SK-N-SH (cell line): Measurements from ENCODE around the gene SLC37A1. TPM values are rescaled to one million over a fixed set of nuclear protein-coding genes. Genes with fewer than 3 reads are reported as not detected.

Experiments
- CTCF ChIA-PET: fragments of 300-600, 350-600 bp; formaldehyde crosslinking; extraction: SDS; loops from one replicate; lab custom pipeline; 2021; lab: Yijun Ruan, JAX
- POLR2A ChIA-PET: fragments of 350-600 bp; sonication (Branson Sonifier 250); formaldehyde crosslinking; extraction: SDS; loops from one replicate; lab custom pipeline; 2020; ENCODE audit warnings: antibody characterized with exemption, inconsistent platforms; lab: Yijun Ruan, JAX
- DNase-seq: peaks from one replicate; pipeline ENCODE4 v3.0.0; 2012
- H2AFZ ChIP-seq: fragments of 200-600 bp; sonication (generic); 2 replicates; pipeline ENCODE4 v1.8.1; 2016; ENCODE audit warnings: antibody characterized with exemption, mild to moderate bottlenecking, low read depth
- H3F3A ChIP-seq: fragments of 200-600 bp; sonication (generic); replicated peaks from 2 replicates; pipeline ENCODE3; 2016; ENCODE audit warnings: antibody characterized with exemption, mild to moderate bottlenecking; ENCODE audit not compliant: insufficient read depth
- H3K27ac ChIP-seq, 2 experiments: fragments of 200-500 bp in 1 of 2; fragments of 200-600 bp in 1 of 2; sonication (Bioruptor generic) in 1 of 2; sonication (generic), shearing (Covaris generic) in 1 of 2; 2 replicates each; pipeline versions ENCODE4 v1.5.1 to v1.6.1; 2014 to 2016; ENCODE audit warnings: low read depth in 2 of 2, inconsistent platforms in 1 of 2, low read length in 1 of 2, mild to moderate bottlenecking in 1 of 2, mixed read lengths in 1 of 2
- H3K27me3 ChIP-seq: fragments of 200-600 bp; sonication (generic), shearing (Covaris generic); 2 replicates; pipeline ENCODE4 v1.6.1; 2016; ENCODE audit warnings: mixed run types; ENCODE audit not compliant: insufficient read depth
- H3K36me3 ChIP-seq, 2 experiments: fragments of 200-500 bp in 1 of 2; fragments of 200-600 bp in 1 of 2; sonication (Bioruptor generic) in 1 of 2; sonication (generic) in 1 of 2; replicated peaks in 1 of 2; 2 replicates each; pipeline versions ENCODE3 to v1.5.1; 2014 to 2016; ENCODE audit warnings: low read length in 1 of 2, mild to moderate bottlenecking in 1 of 2; ENCODE audit not compliant: insufficient read depth in 2 of 2, control insufficient read depth in 1 of 2
- H3K4me1 ChIP-seq, 2 experiments: fragments of 200-500 bp in 1 of 2; fragments of 200-600 bp in 1 of 2; sonication (Bioruptor generic) in 1 of 2; sonication (generic), shearing (Covaris generic) in 1 of 2; 2 replicates each; pipeline versions ENCODE4 v1.5.1 to v1.6.1; 2014 to 2016; ENCODE audit warnings: low read depth in 1 of 2, low read length in 1 of 2, mixed run types in 1 of 2; ENCODE audit not compliant: insufficient read depth in 2 of 2, control insufficient read depth in 1 of 2
- H3K4me2 ChIP-seq: fragments of 200-600 bp; sonication (generic), shearing (Covaris generic); 2 replicates; pipeline ENCODE4 v1.6.1; 2017; ENCODE audit warnings: mixed run types
- H3K4me3 ChIP-seq, 2 experiments: fragments of 200-500 bp in 1 of 2; fragments of 200-600 bp in 1 of 2; sonication (Bioruptor generic) in 1 of 2; sonication (generic), shearing (Covaris generic) in 1 of 2; 2 replicates each; pipeline versions ENCODE4 v1.5.1 to v1.8.1; 2014 to 2016; ENCODE audit warnings: low read depth in 2 of 2, inconsistent platforms in 1 of 2, low read length in 1 of 2, mild to moderate bottlenecking in 1 of 2, mixed read lengths in 1 of 2, moderate library complexity in 1 of 2
- H3K79me2 ChIP-seq: fragments of 200-600 bp; sonication (generic); 2 replicates; pipeline ENCODE4 v1.8.1; 2017; ENCODE audit warnings: mild to moderate bottlenecking; ENCODE audit not compliant: insufficient read depth
- H3K9ac ChIP-seq: fragments of 200-600 bp; sonication (generic); 2 replicates; pipeline ENCODE4 v1.6.1; 2017; ENCODE audit warnings: mixed run types
- H3K9me2 ChIP-seq: fragments of 200-600 bp; sonication (generic); 2 replicates; pipeline ENCODE4 v1.6.1; 2017; ENCODE audit warnings: mixed run types
- H3K9me3 ChIP-seq: fragments of 200-600 bp; sonication (generic); 2 replicates; pipeline ENCODE4 v1.6.1; 2017; ENCODE audit warnings: mixed run types, mild to moderate bottlenecking, moderate library complexity
- H4K20me1 ChIP-seq: fragments of 200-600 bp; sonication (generic); 2 replicates; pipeline ENCODE4 v1.6.1; 2017; ENCODE audit warnings: mild to moderate bottlenecking, mixed run types; ENCODE audit not compliant: insufficient read depth
- CHD2 ChIP-seq: fragments of 150-350 bp; IDR thresholded peaks from 2 replicates; pipeline ENCODE4 v1.6.1; 2018; ENCODE audit warnings: low read length; ENCODE audit not compliant: partially characterized antibody
- ELF1 ChIP-seq: IDR thresholded peaks from 2 replicates; pipeline ENCODE4 v1.4.0; 2012
- EP300 ChIP-seq, 2 experiments: IDR thresholded peaks; 2 replicates each; pipeline versions ENCODE4 v1.4.0 to v1.6.1; 2012; ENCODE audit warnings: borderline replicate concordance in 1 of 2, low read depth in 1 of 2, low read length in 1 of 2
- EZH2phosphoT487 ChIP-seq: fragments of 200-600 bp; sonication (generic); IDR thresholded peaks from 2 replicates; pipeline ENCODE4 v1.6.1; 2017; ENCODE audit warnings: low read depth, mixed run types, mild to moderate bottlenecking, antibody characterized with exemption, moderate library complexity, borderline replicate concordance
- GATA2 ChIP-seq: sonication (generic); formaldehyde crosslinking; IDR thresholded peaks from 2 replicates; pipeline ENCODE4 v1.5.0; 2020; ENCODE audit warnings: mild to moderate bottlenecking, missing genetic modification reagents
- MEF2A ChIP-seq: IDR thresholded peaks from 2 replicates; pipeline ENCODE4 v1.4.0; 2012; ENCODE audit warnings: low read depth, borderline replicate concordance
- MXI1 ChIP-seq: IDR thresholded peaks from 2 replicates; pipeline ENCODE4 v1.6.1; 2012; ENCODE audit warnings: mild to moderate bottlenecking, low read depth, low read length, improper control_type of control experiment
- NFIC ChIP-seq: IDR thresholded peaks from 2 replicates; pipeline ENCODE4 v1.4.0; 2012; ENCODE audit warnings: borderline replicate concordance
- RCOR1 ChIP-seq: fragments of 150-350 bp; IDR thresholded peaks from 2 replicates; pipeline ENCODE4 v1.6.1; 2017; ENCODE audit warnings: antibody characterized with exemption, low read length
- RFX5 ChIP-seq: IDR thresholded peaks from 2 replicates; pipeline ENCODE4 v1.6.1; 2012; ENCODE audit warnings: mild to moderate bottlenecking, improper control_type of control experiment, low read length
- RXRA ChIP-seq: IDR thresholded peaks from 2 replicates; pipeline ENCODE4 v1.4.0; 2012; ENCODE audit warnings: low read depth, mild to moderate bottlenecking, borderline replicate concordance
- WGBS: methylation state at CpG from one replicate; pipeline ENCODE4 v1.1.6; 2017; ENCODE audit warnings: low lambda C conversion rate; 5-methylcytosine and 5-hydroxymethylcytosine counted together
- polyA plus RNA-seq, 3 experiments: library from polyadenylated mRNA; depleted of rRNA; stranded (reverse); fragments of >200 nt; gene quantifications; 2 replicates each; pipeline ENCODE4 v1.2.3, GENCODE V29; 2012
- TF ChIP-seq, protein P1 (sequence below): IDR thresholded peaks from 2 replicates; pipeline ENCODE4 v1.4.0; 2012; ENCODE audit warnings: low read depth, borderline replicate concordance

SLC37A1 gene
- polyA plus RNA-seq, 1 of the 3 experiments (the other 2 are of a cell fraction), result 2.8 TPM

DNA sequence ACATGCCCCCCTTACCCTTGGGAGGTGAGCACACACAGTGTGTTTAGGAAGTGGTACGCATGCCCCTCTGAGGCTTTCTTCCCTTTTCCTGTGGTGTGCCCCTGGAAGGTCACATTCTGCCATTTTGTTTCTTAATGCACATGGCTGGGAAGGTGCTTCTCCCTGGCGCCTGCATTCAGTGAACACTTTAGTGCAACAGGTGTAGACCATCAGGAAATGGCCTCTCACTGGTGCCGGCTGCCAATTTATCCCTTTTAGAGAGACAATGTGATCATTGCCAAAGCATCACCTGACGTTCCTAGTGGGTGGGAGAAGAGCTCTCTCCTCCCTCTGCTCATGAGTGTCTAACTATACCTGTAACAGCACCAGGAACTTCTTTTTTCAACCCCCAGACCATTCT lies 88.0 kb downstream of the SLC37A1 start (continued):
- TF ChIP-seq RCOR1 (no peak), RXRA (no peak)
- TF ChIP-seq, all 33 proteins: peak for 0

DNA sequence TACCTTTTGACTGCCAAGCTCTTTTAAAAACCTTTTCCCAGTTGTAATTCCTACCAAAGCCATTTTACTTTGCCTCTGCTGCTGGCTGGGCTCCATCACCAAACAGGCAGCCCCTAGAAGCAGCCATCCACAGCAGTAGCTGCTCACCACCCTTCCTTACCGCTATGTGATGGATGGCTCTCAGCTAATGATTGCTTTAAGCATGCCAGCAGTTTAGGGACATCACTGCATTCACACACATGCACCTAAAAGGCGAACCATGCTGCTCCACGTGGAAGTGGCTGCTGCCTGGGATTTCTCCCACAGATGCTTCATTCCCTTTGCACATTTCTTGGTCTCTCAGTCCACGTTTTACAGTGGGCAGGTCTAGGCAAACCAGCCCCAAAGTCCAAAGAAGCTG lies 93.5 kb downstream of the SLC37A1 start:
- H3K4me1 ChIP-seq, result no peaks in the 10 kb centered on the region
- H3K79me2 ChIP-seq, result no peaks in the 10 kb centered on the region
- H3F3A ChIP-seq, result no peaks in the 10 kb centered on the region
- no peak overlapping the region for H3K27ac ChIP-seq
- H3K27me3 ChIP-seq, result no peaks in the 10 kb centered on the region
- no peak overlapping the region for H2AFZ ChIP-seq
- H3K9ac ChIP-seq, result no peak overlapping the region
- no peaks in the 10 kb centered on the region for H3K9me3 ChIP-seq
- H3K9me2 ChIP-seq, result no peaks in the 10 kb centered on the region
- TF ChIP-seq RFX5 (no peak), RXRA (no peak), EP300 (IDR thresholded peaks at IDR 0.05; ENCODE audit: borderline replicate concordance in 1 of 2, low read depth in 1 of 2, low read length in 1 of 2) (no peak), NFIC (no peak), ELF1 (no peak), EZH2phosphoT487 (no peak), GATA2 (no peak), RCOR1 (no peak), MEF2A (no peak)
- DNase-seq, result no peak
- ChIA-PET CTCF (interaction anchor here (0.6 to 3.2 kb wide), 4 partner anchors 10 to 174 kb away, joined by 3 to 13 read pairs (median 3); no protein-coding TSS in a partner anchor), POLR2A (no interaction called here)
- H3K4me2 ChIP-seq, result no peak overlapping the region
- H3K4me3 ChIP-seq, result no peak overlapping the region
- no peaks in the 10 kb centered on the region for H3K36me3 ChIP-seq
- WGBS, result 8% methylated on average over 4 of the region's 4 CpGs
- no peaks in the 10 kb centered on the region for H4K20me1 ChIP-seq

DNA sequence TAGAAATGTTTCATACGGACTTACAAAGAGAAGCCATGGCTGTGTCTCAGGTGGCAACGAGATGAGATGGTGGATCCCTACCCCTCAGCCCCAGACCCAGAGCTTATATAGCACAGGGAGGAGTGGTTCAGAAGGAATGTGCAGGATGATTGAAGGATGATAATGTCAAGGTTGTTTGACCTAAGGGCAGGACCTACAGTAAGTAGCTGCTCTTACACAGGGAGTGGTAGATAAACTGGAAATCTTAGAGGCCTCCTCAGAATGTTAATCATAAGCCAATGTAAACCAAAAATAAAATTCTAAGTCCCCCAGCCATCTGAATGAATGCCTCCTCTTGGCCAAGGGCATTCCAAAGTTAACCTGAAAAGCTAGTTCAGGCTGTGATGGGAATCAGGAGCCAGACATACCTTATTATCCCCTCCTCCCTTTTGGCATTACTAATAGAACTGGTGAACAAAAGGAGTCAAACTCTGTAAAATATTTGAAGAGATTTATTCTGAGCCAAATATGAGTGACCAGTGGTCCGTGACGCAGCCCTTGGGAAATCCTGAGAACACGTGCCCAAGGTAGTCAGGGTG lies 94.0 kb downstream of the SLC37A1 start:
- CTCF ChIA-PET, result interaction anchor here (1.0 to 3.2 kb wide), 3 partner anchors 9 to 100 kb away, joined by 3 to 13 read pairs (median 3); no protein-coding TSS in a partner anchor
- WGBS, result 39% methylated on average over 5 of the region's 5 CpGs
- H3K4me3 ChIP-seq, result no peak overlapping the region

More for the DNA sequence above, 94.0 kb downstream of the SLC37A1 start:
- H3K9ac ChIP-seq, result no peak overlapping the region
- POLR2A ChIA-PET, result no interaction called here
- H3K9me3 ChIP-seq, result no peaks in the 10 kb centered on the region
- H3K4me2 ChIP-seq, result no peak overlapping the region
- TF ChIP-seq RFX5 (no peak), MXI1 (no peak), CHD2 (no peak)
- TF ChIP-seq, protein P1, sequence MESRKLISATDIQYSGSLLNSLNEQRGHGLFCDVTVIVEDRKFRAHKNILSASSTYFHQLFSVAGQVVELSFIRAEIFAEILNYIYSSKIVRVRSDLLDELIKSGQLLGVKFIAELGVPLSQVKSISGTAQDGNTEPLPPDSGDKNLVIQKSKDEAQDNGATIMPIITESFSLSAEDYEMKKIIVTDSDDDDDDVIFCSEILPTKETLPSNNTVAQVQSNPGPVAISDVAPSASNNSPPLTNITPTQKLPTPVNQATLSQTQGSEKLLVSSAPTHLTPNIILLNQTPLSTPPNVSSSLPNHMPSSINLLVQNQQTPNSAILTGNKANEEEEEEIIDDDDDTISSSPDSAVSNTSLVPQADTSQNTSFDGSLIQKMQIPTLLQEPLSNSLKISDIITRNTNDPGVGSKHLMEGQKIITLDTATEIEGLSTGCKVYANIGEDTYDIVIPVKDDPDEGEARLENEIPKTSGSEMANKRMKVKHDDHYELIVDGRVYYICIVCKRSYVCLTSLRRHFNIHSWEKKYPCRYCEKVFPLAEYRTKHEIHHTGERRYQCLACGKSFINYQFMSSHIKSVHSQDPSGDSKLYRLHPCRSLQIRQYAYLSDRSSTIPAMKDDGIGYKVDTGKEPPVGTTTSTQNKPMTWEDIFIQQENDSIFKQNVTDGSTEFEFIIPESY, result no peak
- no peaks in the 10 kb centered on the region for H3K27me3 ChIP-seq
- H3K9me2 ChIP-seq, result no peaks in the 10 kb centered on the region
- H3K79me2 ChIP-seq, result no peaks in the 10 kb centered on the region
- no peaks in the 10 kb centered on the region for H3K4me1 ChIP-seq
- H3F3A ChIP-seq, result no peaks in the 10 kb centered on the region
- H3K36me3 ChIP-seq, result no peaks in the 10 kb centered on the region
- no peaks in the 10 kb centered on the region for H4K20me1 ChIP-seq
- H3K27ac ChIP-seq, result no peak overlapping the region
- no peak overlapping the region for H2AFZ ChIP-seq
- DNase-seq, result no peak
